Left lobe of liver (tissue), 2 donors: ENCODE results near the gene CHKB. TPM values are rescaled to one million over a fixed set of nuclear protein-coding genes. Genes with fewer than 3 reads are reported as not detected.
"Not testable (repeated sequence)": the region's sequence is repeated elsewhere in the genome, so short reads cannot be mapped to it uniquely, and the experiment has no call there.

ENCODE experiments used
- ATAC-seq: fragments of 200-7000 bp; cut with Tn5 transposase; one replicate; pipeline ENCODE4 v1.9.1; 2020; ENCODE audit warnings: mild to moderate bottlenecking, moderate library complexity
- DNase-seq: peaks from one replicate; pipeline ENCODE4 v3.0.0-alpha.2; 2020; ENCODE audit warnings: low spot score
- total RNA-seq: library from RNA; stranded (reverse); gene quantifications from one replicate; pipeline ENCODE4 v1.2.1, GENCODE V29; 2021
- donor health status: DM: no; HTN: no; CAD: no; lungs with moderate emphysema.
- donor health status: DM: no; HTN: yes; CAD: no.

Gene CHKB
- total RNA-seq, 1 donor from 2014 or later = 32.6 TPM

DNA sequence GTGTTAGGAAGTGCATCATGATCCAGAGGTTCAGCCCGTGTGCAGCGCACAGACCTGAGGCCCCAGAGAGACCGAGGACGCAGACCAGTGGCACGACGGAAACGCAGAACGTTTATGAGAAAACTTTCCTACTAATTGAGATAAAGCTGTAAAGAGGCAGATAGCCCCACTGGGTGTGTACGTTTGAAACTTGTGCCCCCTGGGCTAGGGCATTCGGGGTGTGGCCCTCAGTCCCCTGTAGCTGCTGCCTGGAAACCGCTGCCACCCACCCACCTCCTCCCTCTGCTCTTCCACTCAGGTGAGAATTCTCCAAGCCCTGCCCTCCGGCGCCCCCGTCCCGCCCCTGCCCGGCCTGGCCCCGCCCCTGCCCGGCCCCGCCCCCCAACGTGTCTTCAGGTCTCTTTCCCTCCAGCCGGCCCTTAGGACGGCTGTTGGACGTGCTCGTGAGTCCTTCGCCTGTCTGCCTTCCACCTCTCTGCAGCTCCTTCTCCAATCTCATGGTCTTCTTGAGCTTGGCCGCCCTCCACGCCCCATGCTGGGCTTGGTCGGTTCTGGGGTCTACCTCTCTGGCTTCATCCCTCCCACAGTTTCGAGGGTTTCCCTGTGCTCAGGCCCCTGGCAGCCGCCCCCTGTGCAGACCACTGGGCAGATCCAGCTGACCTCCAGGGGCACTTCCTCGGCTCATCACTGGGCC is 30.0 kb upstream of the CHKB start:
- ATAC-seq = peak; percentile 31
- DNase-seq = no peak

DNA sequence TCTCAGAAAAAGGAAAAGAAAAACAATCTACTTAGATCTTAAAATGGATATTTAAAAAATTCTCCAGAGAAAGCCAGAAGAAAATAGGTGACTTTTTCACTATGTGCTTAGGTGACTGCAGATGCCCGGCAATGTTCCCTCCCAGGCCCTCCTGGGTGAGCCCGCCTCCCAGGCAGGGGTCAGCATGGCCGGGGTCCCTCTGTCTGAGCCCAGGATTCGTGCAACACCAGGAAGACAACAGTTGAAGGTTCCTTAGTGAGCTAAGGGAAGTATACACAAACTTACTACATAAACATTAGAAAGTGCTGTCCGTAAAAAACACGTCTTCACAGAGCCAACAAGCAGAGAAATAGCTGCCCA is 29.5 kb upstream of the CHKB start:
- DNase-seq (no peak), ATAC-seq (no peak)

DNA sequence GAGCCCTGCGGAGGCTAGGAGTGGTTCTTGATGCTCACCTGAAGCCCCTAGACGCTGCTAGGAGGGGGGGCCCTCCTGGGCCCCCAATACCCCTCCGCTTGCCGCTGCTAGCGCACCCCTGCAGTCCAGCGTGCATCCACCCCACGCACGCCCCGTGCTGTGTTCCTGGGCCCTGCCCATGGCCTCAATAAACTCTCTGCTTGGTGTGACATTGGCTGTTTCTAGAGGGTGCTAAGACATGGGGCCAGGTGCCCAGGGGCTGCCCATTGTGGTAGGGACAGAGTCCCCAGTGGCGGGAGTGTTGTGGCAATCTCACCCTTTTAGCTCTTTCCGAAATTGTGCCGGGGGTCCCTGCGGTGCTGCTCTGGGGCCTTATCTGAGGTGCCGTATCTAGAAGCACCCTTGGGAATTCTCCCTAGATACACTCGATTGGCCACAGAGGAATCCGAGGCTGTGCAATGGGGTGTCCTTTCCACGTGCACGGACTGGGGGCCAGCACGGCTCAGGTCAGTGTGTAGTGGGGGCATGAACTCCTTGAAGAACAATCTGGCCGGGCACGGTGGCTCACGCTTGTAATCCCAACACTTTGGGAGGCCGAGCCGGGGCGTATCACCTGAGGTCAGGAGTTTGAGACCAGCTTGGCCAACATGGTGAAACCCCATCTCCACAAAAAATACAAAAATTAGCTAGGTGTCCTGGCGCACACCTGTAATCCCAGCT is 28.9 kb upstream of the CHKB start:
- DNase-seq = no peak
- ATAC-seq = no peak

DNA sequence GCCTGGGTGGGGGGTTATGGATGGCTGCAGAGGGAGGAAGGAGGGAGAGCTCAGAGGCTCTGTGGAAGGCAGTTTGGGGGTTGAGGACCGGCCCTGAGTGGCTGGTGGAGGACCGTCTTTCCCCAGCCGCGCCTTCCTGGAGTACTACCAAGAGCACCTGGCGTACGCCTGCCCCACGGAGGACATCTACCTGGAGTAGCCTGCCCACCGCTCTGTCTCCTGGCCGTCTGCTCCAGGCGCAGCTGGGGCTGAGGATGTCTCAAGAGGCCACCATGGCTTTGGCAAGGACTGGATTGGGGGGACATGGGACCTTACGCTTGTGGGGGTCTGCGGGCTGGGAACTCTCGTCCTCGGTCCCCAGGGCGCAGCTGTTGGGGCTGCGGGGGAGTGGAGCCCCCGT is 27.9 kb upstream of the CHKB start:
- no peak for ATAC-seq
- DNase-seq = no peak

DNA sequence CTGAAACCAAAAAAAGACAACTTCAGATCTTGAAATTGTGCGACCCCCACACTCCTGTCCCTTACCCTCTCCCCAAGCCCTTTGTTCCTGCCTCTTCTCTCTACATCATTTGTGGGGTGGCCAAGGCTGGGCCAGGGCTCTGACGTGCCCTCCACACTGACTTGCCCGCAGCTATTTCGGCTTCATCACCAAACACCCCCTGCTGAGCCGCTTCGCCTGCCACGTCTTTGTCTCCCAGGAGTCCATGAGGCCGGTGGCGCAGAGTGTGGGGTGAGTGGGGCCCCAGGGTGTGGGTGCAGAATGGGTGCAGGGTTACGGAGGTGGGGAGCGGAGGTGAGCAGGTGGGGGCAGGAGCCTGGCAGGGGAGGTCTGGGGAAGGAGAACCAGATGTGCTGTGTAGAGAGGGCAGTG is 27.4 kb upstream of the CHKB start:
- DNase-seq (no peak), ATAC-seq (no peak)

DNA sequence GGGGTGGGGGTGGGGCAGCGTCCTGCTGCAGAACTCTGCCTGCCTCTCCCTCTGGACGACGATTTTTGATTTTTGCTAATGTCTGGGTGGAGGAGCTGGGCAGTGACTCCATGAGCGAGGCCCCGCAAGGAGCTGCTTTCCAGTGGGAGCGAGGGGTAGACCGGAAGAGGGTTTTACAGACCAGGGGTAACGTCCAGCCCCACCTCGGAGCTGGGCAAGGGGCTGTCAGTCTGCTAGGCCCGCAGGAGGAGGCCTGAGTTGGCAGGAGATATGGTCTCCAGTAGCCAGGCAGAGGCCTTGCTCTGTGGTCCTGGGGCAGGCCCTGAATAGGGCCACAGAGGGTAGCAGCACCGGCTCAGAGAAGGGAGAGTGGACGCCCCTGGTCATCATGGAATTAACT is 26.9 kb upstream of the CHKB start:
- no peak for ATAC-seq
- DNase-seq = no peak

DNA sequence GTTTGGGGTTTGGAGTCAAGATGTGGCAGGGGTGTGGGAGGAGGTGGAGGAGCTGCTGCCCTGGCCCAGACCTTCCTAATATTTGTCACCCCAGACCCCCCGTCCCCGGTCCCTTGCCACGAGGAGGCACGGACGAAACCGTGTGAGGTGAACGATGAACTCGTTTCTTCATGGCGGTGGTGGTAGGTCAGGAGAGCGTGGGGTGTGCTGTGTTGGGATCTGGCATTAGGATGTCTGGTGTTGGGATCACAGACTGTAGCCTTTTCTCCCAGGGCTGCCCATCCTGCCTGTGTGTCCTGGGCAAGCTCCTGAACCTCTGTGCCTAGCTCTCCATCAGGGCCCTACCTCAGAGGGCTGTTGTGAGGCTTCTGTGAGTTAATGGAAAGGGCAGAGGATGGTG is 26.3 kb upstream of the CHKB start:
- DNase-seq (no peak), ATAC-seq (no peak)

DNA sequence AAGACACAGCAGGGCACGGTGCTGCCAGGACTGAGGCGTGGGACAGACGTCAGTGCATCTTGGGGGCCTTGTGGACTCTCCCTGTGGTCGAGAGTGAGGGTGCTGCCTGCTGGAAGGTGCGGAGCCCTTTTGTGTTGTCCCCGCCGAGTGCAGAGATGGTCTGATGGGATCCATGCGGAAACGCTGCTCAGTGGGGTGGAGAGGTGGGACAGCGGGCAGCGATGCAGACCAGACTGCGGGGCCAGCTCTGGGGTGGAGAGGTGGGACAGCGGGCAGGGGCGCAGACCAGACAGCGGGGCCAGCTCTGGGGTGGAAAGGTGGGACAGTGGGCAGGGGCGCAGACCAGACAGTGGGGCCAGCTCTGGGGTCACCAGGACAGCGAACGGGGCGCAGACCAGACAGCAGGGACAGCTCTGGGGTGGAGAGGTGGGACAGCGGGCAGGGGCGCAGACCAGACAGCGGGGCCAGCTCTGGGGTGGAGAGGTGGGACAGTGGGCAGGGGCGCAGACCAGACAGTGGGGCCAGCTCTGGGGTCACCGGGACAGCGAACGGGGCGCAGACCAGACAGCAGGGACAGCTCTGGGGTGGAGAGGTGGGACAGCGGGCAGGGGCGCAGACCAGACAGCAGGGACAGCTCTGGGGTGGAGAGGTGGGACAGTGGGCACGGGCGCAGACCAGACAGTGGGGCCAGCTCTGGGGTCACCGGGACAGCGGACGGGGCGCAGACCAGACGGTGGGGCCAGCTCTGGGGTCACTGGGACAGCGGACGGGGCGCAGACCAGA is 25.6 kb upstream of the CHKB start:
- DNase-seq, ATAC-seq: not testable (repeated sequence)

DNA sequence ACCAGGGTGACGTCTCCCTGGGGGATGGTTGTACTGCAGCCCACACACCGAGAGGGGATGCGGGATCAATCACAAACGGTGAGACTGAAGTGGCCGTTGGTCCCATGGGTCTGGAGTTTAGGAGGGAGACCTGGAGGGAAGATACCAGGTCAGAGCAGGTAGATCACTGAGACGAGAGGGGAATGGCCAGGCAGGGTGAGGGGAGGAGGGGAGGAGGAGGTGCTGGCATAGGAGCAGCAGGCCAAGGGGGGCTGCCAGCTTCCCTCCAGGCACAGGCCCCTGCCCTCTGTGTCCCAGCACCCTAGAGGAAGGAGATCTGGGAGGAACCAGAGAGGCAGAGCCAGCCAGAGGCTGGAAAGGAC is 25.0 kb upstream of the CHKB start:
- ATAC-seq (no peak), DNase-seq (no peak)

DNA sequence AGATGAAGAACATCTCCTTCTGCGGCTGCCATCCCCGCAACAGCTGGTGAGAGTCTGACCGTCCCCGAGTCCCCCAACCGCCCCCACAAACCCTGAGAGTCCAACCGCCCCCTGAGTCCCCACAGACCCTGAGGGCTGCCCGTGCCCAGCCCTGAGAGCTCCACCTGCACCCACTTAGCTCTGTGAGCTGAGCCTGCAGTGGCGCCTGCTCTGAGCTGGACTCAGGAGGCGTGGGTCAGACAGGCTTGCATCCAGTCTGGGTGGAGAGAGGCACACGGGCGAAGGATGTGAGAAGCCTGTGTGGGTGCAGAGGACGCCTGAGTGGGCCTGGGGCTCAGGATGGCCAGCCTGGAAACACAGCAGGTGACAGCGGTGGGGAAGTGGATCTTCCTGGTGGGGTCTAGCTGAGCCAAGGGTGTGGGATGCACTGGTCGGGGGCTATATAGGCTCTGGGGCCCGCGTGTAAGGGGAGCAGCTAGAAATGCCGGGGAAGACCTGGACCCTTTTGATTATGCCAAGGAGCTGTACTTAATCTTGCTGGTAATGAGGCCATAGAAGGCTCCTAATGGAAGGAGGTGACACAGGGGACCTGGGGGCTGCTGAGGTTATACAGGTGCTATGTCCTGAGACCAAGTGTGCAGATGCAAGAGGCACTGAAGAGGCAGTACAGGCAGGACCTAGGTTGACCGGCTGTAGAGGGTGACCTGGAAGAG is 24.5 kb upstream of the CHKB start:
- no peak for ATAC-seq
- no peak for DNase-seq

DNA sequence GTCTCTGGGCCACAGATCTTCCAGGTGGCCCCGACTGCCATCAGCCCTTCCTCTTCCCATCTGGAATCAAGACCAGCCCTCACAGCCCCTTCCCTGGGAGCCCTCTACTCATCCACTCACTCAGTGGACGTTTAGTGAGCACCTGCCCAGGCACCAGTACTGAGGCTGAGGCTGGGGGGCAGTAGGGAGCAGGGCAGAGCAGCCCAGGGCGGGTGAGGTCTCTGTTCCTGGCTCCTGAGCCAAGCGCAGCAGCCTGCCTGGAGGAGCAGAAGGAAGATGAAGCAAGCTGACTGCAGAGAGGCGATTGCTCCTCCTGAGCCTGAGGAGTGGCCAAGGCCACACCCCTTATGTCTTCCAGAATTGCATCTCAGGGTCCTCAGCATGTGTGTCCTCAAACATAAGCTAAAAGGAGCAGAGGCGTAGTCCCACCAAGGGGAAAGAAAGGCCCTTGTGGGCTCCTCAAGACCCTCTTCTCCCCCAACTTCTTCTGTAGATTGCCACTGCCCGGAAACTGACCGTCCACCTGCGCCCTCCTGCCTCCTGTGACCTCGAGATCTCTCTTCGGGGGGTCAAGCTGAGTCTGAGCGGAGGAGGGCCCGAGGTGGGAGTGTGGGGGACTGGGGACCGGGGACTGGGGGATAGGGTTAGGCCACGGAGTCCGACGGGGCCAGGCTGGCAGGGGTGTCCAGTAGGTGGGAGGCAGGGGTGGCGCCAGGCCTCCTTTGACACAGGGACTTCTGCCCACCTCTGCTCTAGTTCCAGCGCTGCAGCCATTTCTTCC is 23.7 kb upstream of the CHKB start:
- ATAC-seq (peak; percentile 68), DNase-seq (no peak)

DNA sequence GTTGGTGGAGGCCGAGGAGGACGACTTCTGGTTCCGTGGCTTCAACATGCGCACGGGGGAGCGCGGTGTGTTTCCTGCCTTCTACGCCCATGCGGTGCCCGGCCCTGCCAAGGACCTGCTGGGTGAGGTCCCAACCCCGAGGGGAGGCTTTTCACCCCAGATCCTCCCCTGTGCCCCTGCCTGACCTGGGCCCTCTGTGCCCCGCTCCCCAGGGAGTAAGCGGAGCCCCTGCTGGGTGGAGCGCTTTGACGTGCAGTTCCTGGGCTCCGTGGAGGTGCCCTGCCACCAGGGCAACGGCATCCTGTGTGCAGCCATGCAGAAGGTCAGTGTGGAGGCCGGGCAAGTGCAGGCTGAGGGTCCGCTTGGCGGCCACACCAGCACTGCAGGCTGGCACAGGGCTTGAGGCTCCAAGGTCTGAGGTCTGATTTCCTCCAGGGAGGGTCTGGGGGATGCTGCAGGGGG is 23.0 kb upstream of the CHKB start:
- no peak for ATAC-seq
- no peak for DNase-seq

DNA sequence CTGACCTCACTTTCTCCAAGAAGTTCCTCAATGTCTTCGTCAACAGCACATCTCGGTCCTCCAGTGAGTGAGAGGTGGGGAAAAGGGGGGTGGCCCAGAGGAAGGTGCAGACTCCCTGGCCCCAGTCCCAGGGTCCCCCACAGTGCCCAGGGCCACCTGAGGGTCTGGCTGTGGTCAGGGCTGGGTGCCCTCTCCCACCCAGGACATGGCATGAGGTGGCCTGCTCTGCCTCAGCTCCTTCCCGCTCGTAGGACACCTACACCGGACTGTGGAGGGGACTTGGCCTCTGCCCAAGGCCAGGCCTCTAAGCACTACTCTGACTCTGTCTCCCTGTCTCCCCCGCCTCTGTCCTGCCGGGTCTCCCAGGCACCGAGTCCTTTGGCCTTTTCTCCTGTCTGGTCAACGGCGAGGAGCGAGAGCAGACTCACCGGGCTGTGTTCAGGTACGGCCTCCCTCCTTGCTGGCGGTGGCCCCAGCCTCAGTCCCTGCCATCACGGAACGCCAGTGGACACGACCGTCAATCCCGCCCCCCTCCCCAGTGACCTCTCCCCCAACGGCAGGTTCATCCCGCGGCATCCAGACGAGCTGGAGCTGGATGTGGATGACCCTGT is 22.5 kb upstream of the CHKB start:
- ATAC-seq (no peak), DNase-seq (no peak)

DNA sequence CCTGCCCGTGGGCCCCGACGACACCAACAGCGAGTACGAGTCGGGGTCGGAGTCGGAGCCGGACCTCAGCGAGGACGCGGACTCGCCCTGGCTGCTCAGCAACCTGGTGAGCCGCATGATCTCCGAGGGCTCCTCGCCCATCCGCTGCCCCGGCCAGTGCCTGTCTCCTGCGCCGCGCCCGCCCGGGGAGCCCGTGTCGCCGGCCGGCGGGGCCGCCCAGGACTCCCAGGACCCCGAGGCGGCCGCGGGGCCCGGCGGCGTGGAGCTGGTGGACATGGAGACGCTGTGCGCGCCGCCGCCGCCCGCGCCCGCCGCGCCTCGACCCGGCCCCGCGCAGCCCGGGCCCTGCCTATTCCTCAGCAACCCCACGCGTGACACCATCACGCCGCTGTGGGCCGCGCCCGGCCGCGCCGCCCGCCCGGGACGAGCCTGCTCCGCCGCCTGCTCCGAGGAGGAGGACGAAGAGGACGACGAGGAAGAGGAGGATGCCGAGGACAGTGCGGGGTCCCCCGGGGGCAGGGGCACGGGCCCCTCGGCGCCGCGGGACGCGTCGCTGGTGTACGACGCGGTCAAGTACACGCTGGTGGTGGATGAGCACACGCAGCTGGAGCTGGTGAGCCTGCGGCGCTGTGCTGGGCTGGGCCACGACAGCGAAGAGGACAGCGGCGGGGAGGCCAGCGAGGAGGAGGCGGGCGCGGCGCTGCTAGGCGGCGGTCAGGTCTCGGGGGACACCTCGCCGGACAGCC is 21.8 kb upstream of the CHKB start:
- ATAC-seq (no peak), DNase-seq (no peak)

DNA sequence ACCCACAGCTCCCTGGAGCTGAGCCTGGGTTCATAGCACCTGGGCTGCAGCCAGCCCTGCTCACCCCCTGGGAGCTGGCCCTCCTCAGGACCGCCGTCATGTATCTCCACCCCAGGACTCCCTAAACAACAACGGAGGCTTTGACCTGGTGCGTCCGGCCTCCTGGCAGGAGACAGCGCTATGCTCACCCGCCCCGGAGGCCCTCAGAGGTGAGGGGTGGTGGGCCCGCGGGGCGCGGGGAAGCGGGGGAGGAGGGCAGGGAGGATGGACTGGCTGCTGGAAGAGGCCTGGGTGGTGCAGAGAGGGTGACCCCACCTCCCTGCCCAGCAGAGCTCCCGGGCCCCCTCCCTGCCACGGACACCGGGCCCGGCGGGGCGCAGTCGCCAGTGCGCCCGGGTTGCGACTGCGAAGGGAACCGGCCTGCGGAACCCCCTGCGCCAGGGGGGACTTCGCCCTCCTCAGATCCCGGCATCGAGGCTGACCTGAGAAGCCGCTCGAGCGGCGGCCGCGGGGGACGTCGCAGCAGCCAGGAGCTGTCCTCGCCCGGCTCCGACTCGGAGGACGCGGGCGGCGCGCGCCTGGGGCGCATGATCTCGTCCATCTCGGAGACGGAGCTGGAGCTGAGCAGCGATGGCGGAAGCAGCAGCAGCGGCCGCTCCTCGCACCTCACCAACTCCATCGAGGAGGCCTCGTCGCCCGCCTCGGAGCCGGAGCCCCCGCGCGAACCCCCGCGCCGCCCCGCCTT is 21.0 kb upstream of the CHKB start:
- DNase-seq = no peak
- no peak for ATAC-seq

DNA sequence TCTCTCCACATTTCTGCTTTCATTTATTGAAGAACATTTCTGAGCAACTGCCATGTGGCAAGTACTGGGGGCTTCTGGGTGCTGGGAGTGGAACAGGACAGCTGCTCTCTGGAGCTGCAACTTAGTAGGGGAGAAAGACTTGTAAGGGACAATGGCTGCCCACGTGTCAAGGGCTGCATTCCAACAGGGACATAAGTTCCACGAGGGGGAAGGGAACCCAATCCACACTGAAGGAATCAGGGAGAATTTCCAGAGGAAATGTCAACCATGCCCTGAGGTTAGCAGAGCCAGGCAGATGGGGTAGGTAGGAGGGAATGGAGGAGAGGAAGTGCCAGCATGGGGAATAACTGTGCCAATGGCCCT is 19.7 kb upstream of the CHKB start:
- DNase-seq (no peak), ATAC-seq (no peak)

DNA sequence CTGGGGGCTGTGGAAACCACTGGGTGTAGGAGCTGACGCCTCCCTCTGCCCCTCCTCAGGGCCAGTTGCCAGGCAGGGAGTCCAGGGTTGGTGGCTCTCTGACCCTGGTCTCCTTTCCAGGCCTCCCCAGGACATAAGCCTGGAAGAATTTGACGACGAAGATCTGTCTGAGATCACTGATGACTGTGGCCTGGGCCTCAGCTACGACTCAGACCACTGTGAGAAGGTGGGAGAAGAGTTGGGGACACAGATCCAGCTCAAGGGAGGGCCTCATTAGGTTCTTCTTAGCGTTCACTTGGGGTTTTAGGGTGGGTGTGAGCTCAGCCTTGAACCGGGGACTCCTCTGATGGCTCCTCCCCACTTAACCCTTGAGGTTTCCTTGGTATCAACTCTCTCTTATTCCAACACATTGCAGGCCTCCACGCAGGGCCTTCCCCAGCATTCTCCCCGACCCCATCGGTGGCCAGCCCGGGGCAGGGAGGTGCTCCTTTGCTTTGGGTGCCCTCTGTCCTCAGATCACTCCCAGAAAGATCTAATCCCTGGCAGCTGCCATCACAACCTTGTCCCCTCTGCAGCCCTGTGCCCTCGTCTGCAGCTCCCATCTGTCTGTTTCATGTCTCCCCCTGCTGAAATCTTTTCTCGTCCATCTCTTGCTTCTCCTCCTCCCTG is 19.2 kb upstream of the CHKB start:
- DNase-seq (no peak), ATAC-seq (no peak)

DNA sequence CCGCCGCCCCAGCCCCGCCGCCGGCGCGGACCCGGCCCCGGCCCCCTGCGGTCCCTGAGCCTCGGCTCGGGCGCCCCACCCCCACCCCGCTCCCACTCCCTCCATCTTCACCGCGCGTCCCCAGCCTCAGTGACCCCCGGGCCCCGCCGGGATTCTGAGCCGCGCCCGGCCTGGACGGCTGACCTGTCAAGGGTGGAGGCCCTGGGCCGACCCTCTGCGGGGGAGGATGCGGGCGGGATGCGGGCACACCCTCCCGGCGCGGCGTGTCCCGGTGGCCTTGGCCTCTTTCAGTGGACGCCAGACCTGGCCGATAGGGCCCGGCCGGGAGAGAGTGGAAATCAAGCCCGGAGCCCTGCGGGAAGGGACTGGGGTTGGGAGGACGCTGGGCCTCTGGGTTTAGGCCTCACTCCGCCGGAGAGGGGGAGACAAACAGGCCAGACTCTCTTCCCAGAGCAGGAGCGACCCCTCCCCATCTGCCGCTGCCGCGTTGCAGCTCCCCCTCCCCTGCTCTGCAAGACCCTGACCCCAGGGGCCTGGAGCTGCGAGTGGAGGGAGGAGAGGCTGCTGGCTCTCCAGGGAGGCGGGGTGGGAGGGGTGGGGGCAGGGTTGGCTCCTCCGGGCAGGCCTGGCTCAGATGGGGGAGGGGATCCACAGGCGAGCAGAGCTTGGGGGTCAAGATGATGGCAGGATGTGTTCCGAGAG is 18.5 kb upstream of the CHKB start:
- ATAC-seq = peak; percentile 9

More for the DNA sequence above, 18.5 kb upstream of the CHKB start:
- peak; percentile 43 for DNase-seq
